Activated CD4-positive, alpha-beta T cell treated with anti-CD3 and anti-CD28 coated beads, Interleukin-2, Interleukin-6, amounts not matched to agents 100 ng/mL and 50 ng/mL, durations not matched to agents 16 hours and 8 hours (primary cell): ENCODE measurements around the gene RAB11A.

Experiments
- DNase-seq: peaks from one replicate; pipeline ENCODE4 v3.0.0-alpha.2; 2020

RAB11A gene

GRCh38 chr15:65918357-65918920 is 49.1 kb downstream of the RAB11A start:
- peak; percentile 58 for DNase-seq

- DNase-seq = no peak
Observed at GRCh38 chr15:65918945-65919344, 49.7 kb downstream of the RAB11A start.

- no peak for DNase-seq
Observed at GRCh38 chr15:65919353-65919752, 50.1 kb downstream of the RAB11A start.

- no peak for DNase-seq
Observed at GRCh38 chr15:65920121-65920520, 50.8 kb downstream of the RAB11A start.

GRCh38 chr15:65920825-65921309 is 51.6 kb downstream of the RAB11A start:
- DNase-seq = no peak

GRCh38 chr15:65921780-65922179 is 52.5 kb downstream of the RAB11A start:
- no peak for DNase-seq

GRCh38 chr15:65922621-65923020 is 53.3 kb downstream of the RAB11A start:
- no peak for DNase-seq

GRCh38 chr15:65923264-65923663 is 54.0 kb downstream of the RAB11A start:
- no peak for DNase-seq

- DNase-seq = no peak
Observed at GRCh38 chr15:65924004-65924403, 54.7 kb downstream of the RAB11A start.

GRCh38 chr15:65925338-65925737 is 56.0 kb downstream of the RAB11A start:
- DNase-seq = no peak

- DNase-seq = no peak
Observed at GRCh38 chr15:65926459-65926858, 57.2 kb downstream of the RAB11A start.

GRCh38 chr15:65926899-65927298 is 57.6 kb downstream of the RAB11A start:
- peak; percentile 19 for DNase-seq

- no peak for DNase-seq
Observed at GRCh38 chr15:65927545-65927944, 58.3 kb downstream of the RAB11A start.

- no peak for DNase-seq
Observed at GRCh38 chr15:65929573-65929972, 60.3 kb downstream of the RAB11A start.

- DNase-seq = no peak
Observed at GRCh38 chr15:65930134-65930533, 60.8 kb downstream of the RAB11A start.

- DNase-seq = no peak
Observed at GRCh38 chr15:65931221-65931620, 61.9 kb downstream of the RAB11A start.

- DNase-seq = no peak
Observed at GRCh38 chr15:65935391-65935790, 66.1 kb downstream of the RAB11A start.

GRCh38 chr15:65936282-65936681 is 67.0 kb downstream of the RAB11A start:
- no peak for DNase-seq

- DNase-seq = no peak
Observed at GRCh38 chr15:65937054-65937453, 67.8 kb downstream of the RAB11A start.

- no peak for DNase-seq
Observed at GRCh38 chr15:65937476-65937875, 68.2 kb downstream of the RAB11A start.

- no peak for DNase-seq
Observed at GRCh38 chr15:65938604-65939003, 69.3 kb downstream of the RAB11A start.

GRCh38 chr15:65939901-65940617 is 70.8 kb downstream of the RAB11A start:
- DNase-seq = no peak

- no peak for DNase-seq
Observed at GRCh38 chr15:65940618-65940909, 71.3 kb downstream of the RAB11A start.
